ENCODE data around the gene DCLRE1B. TPM values are rescaled to one million over a fixed set of nuclear protein-coding genes. Genes with fewer than 3 reads are reported as not detected.

Gene DCLRE1B
- total and polyA plus RNA-seq, 9 of the 15 experiments (the other 6 are each of a cell fraction or from before 2014, with no cell fraction given): 10.6 to 28.8 (median 17.2) TPM

- TF ChIP-seq MLLT1 (IDR thresholded peaks at IDR 0.05) (peak in 1 of 2 experiments; percentile 81; a peak in 1 of 4 replicates), HES1 (IDR thresholded peaks at IDR 0.05; ENCODE audit: low read depth) (peak; percentile 93), CEBPB (tag; IDR thresholded peaks at IDR 0.05) (peak; percentile 52), CHD1 (IDR thresholded peaks at IDR 0.05; ENCODE audit: low read length) (no peak), MAFG (tag; conservative IDR thresholded peaks at IDR 0.05) (peak; percentile 76), HOMEZ (CRISPR knock-in tag; IDR thresholded peaks at IDR 0.05) (no peak), FOXA3 (CRISPR knock-in tag; conservative IDR thresholded peaks at IDR 0.05 in 1 of 2, IDR thresholded peaks at IDR 0.05 in 1 of 2) (no peak), TRIM28 (IDR thresholded peaks at IDR 0.05) (peak; percentile 90), ZNF766 (CRISPR knock-in tag; conservative IDR thresholded peaks at IDR 0.05) (peak; percentile 94), RBM17 (IDR thresholded peaks at IDR 0.05; ENCODE audit: borderline replicate concordance, low read depth, low read length) (no peak), ZNF778 (CRISPR knock-in tag; IDR thresholded peaks at IDR 0.05) (no peak), CREB5 (CRISPR knock-in tag; IDR thresholded peaks at IDR 0.05) (no peak), KLF1 (tag; IDR thresholded peaks at IDR 0.05) (no peak), ZNF644 (tag; IDR thresholded peaks at IDR 0.05; ENCODE audit: low read depth) (peak; percentile 93), ZBED1 (IDR thresholded peaks at IDR 0.05) (peak; percentile 87; the same call in 1 of the 2 replicates), RCOR1 (IDR thresholded peaks at IDR 0.05; ENCODE audit: borderline replicate concordance in 1 of 2, low read depth in 2 of 2, low read length in 2 of 2) (peak; percentile 92 to 98), BRCA1 (IDR thresholded peaks at IDR 0.05) (no peak), BRCA1 (CRISPR knock-in tag; IDR thresholded peaks at IDR 0.05) (no peak), GATAD2A (IDR thresholded peaks at IDR 0.05) (peak; percentile 97), SNIP1 (IDR thresholded peaks at IDR 0.05; ENCODE audit: low read depth) (no peak)
Observed at GRCh38 chr1:113913887-113914664, 8.9 kb downstream of the DCLRE1B start (continued).

Measured in K562 (cell line).